ENCODE measurements around the gene TRABD2A. TPM values are rescaled to one million over a fixed set of nuclear protein-coding genes. Genes with fewer than 3 reads are reported as not detected.

Gene TRABD2A
- 0.42 TPM in 1 of 2 replicates, not detected in the other for total RNA-seq (2011; cell fraction: chromatin; rRNA removed; ENCODE audit: low replicate concordance)
- 0.17 and 0.79 TPM in 2 replicates for total RNA-seq (2011; cell fraction: nucleolus; rRNA removed)
- 0.44 and 0.53 TPM in 2 replicates for total RNA-seq (2011; cell fraction: nucleoplasm; rRNA removed)
- total RNA-seq (2014; rRNA removed) (0.12 and 0.18 TPM in 2 replicates), total RNA-seq (2014; rRNA removed; fragmentation: Illumina TruSeq; extraction: Trizol) (0.16 and 0.25 TPM in 2 replicates), total RNA-seq (2015; rRNA removed; fragmentation: Illumina TruSeq; extraction: Trizol) (0.36 TPM in 1 of 2 replicates, not detected in the other), total RNA-seq (2021) (0.31 and 0.33 TPM in 2 replicates), polyA plus RNA-seq (2011; rRNA removed) (0.14 and 0.45 TPM in 2 replicates), polyA plus RNA-seq (2014; fragmentation: Illumina TruSeq; extraction: Trizol) (0.07 TPM in 1 of 2 replicates, not detected in the other), polyA plus RNA-seq (2014; fragmentation: Nextera tagmentation; extraction: Ambion mirVana) (under 1 TPM; 0.08 to 0.38 TPM), polyA plus RNA-seq (2014; rRNA removed) (0.09 TPM in 1 of 2 replicates, not detected in the other), polyA minus RNA-seq (2011; rRNA and poly(A)+ RNA removed) (0.42 and 0.95 TPM in 2 replicates), Bru-seq, nascent RNA (percentile 14 among the genes with signal in this experiment), BruChase-seq, experiment 1, labeled RNA remaining after a 2-hour chase (percentile 21 among the genes with signal in this experiment), BruChase-seq, experiment 2, labeled RNA remaining after a 6-hour chase (percentile 18 among the genes with signal in this experiment)
- 0.41 and 0.49 TPM in 2 replicates for polyA plus RNA-seq (2011; cell fraction: cytosol; rRNA removed)
- polyA plus RNA-seq (2011; cell fraction: nucleus; rRNA removed) = 0.36 TPM in 1 of 2 replicates, not detected in the other
- 0.25 and 0.47 TPM in 2 replicates for polyA plus RNA-seq (2012)
- polyA minus RNA-seq (2011; cell fraction: cytosol; rRNA and poly(A)+ RNA removed) = 0.48 TPM in 1 of 2 replicates, not detected in the other
- 0.11 and 0.54 TPM in 2 replicates for polyA minus RNA-seq (2011; cell fraction: nucleus; rRNA and poly(A)+ RNA removed)
- long read RNA-seq, experiment 1 = 0 reads
- long read RNA-seq, experiment 2 = 0 reads
- long read RNA-seq, experiment 3 = 0 reads

GRCh38 chr2:84880645-84881521 is at the start of gene TRABD2A:
Gene TRABD2A, minus strand, starts transcription at chr2:84881084. Its CDS starts 45 bp downstream, at chr2:84881039.
- Histone ChIP-seq H3K9me1 (ENCODE audit: control insufficient read depth, insufficient read depth, low read length) (no peaks in the 10 kb centered on the region), H3K27me3 (ENCODE audit: control insufficient read depth in 2 of 2, insufficient read depth in 2 of 2, low read length in 2 of 2) (peaks cover 36 to 42% of the 10 kb centered on the region in 2 experiments), H3K4me2 (ENCODE audit: insufficient read depth, low read length) (peak within 1 kb of the TSS; percentile 52), H3K36me3 (ENCODE audit: control insufficient read depth, insufficient read depth, low read length) (no peaks in the 10 kb centered on the region), H3K9me3 (replicated peaks; ENCODE audit: control insufficient read depth, insufficient read depth, low read depth, low read length) (no peaks in the 10 kb centered on the region), H3K4me1 (replicated peaks in 1 of 2; ENCODE audit: control insufficient read depth in 2 of 2, insufficient read depth in 2 of 2, low read length in 2 of 2) (peaks cover 0 to 13% of the 10 kb centered on the region in 2 experiments; a peak in 4 of 5 replicates), H3K4me3 (peak within 1 kb of the TSS; percentile 13), H3K79me2 (ENCODE audit: control insufficient read depth, insufficient read depth, low read length) (no peaks in the 10 kb centered on the region), H2AFZ (ENCODE audit: low read depth, low read length) (peak within 1 kb of the TSS; percentile 37), H4K20me1 (replicated peaks; ENCODE audit: control insufficient read depth, insufficient read depth, low read length) (no peaks in the 10 kb centered on the region), H3K27ac (ENCODE audit: extremely low read depth, low read depth, low read length) (no peak within 1 kb of the TSS), H3K9ac (ENCODE audit: insufficient read depth in 1 of 2, low read depth in 2 of 2, low read length in 2 of 2) (peak within 1 kb of the TSS; percentile 2 to 30; a peak in 2 of 4 replicates)
- WGBS (ENCODE audit: insufficient coverage, low coverage, missing lambda C conversion rate) = 21% methylated on average over 53 of the region's 77 CpGs
- FAIRE-seq = no peak
- ChIA-PET POLR2A (interaction anchor here (0.9 kb wide), 1 partner anchor 9 kb away, joined by 3 read pairs; no protein-coding TSS in a partner anchor), CTCF (ENCODE audit: low intra/inter-chr PET ratio) (interaction anchor here (0.6 to 0.7 kb wide), 2 partner anchors 13 to 45 kb away, joined by 3 read pairs; no protein-coding TSS in a partner anchor)
- in situ Hi-C loops (cut with MboI) = no loop called here
- peak; percentile 34 to 60 (median 51) for DNase-seq (ENCODE audit: extremely low read depth in 1 of 4, low spot score in 3 of 4)
- peak; percentile 42 for ATAC-seq
- no TSS peak for BruUV-seq (replicated peaks)
- intact Hi-C loops (cut with micrococcal nuclease) = loop anchor here (5.0 kb wide), 1 partner anchor 384 kb away; no protein-coding TSS in a partner anchor
- TF ChIP-seq EGR1 (conservative IDR thresholded peaks at IDR 0.05) (0 out of 2 replicates have a peak, but pooled peaks have one; percentile 17), MGA (IDR thresholded peaks at IDR 0.05) (peak; percentile 25; the same call in 1 of the 2 replicates)
